ENCODE measurements around the gene SLC22A2.

The SLC22A2 gene

DNA sequence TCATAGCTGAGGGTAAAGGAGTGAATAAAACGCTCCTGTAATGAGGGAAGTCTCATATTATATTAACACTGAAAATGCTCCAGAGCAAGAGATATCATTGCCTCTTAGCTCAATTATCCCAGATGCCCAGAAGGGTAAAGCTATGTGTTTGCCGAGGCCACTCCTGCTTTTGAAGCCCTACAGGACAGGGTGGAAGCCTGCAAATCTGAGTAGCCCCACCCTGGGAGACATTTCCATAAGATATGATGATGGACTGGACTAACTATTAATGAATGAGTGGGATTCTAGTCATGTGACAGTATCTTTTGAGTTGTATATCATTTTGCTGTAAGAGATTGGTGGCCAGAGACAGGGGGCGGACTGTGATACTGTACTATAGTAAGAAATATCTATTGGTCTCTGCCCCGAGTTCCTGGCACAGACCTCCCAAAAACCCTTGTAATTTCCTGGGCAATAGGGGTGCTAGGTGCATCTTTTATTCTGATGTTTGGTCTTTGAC lies 10.5 kb upstream of the SLC22A2 start:
- no peaks in the 10 kb centered on the region for H3K4me1 ChIP-seq
- no peaks in the 10 kb centered on the region for H3K9me3 ChIP-seq
- TF ChIP-seq, protein P1, sequence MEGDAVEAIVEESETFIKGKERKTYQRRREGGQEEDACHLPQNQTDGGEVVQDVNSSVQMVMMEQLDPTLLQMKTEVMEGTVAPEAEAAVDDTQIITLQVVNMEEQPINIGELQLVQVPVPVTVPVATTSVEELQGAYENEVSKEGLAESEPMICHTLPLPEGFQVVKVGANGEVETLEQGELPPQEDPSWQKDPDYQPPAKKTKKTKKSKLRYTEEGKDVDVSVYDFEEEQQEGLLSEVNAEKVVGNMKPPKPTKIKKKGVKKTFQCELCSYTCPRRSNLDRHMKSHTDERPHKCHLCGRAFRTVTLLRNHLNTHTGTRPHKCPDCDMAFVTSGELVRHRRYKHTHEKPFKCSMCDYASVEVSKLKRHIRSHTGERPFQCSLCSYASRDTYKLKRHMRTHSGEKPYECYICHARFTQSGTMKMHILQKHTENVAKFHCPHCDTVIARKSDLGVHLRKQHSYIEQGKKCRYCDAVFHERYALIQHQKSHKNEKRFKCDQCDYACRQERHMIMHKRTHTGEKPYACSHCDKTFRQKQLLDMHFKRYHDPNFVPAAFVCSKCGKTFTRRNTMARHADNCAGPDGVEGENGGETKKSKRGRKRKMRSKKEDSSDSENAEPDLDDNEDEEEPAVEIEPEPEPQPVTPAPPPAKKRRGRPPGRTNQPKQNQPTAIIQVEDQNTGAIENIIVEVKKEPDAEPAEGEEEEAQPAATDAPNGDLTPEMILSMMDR (IDR thresholded peaks at IDR 0.05) = no peak
- no peaks in the 10 kb centered on the region for H3K27me3 ChIP-seq
- DNase-seq = no peak
- no peak overlapping the region for H3K4me3 ChIP-seq
- no peaks in the 10 kb centered on the region for H3K36me3 ChIP-seq
- no peak overlapping the region for H3K27ac ChIP-seq
- intact Hi-C loops (cut with DNase I; ENCODE audit: low total_unique reads) = no loop called here

DNA sequence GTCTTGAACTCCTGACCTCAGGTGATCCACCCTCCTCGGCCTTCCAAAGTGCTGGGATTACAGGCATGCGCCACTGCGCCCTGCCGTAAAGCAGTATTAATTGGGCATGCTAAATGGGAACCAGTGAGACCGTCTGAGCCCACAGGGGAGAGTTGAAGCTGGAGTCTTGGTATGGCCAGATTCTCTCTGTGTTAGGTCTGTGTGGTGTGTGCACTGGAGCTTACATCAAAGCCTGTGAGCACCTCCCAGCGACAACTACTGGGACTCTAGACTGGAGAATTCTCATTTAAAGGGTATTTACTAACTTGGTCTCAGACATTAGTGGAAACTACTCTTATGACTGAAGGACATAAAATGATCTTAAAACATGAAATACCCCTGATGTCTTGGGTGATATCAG lies 8.5 kb upstream of the SLC22A2 start:
- intact Hi-C loops (cut with DNase I; ENCODE audit: low total_unique reads) = no loop called here
- no peak for DNase-seq
- H3K4me1 ChIP-seq = no peaks in the 10 kb centered on the region
- TF ChIP-seq, protein P1 (IDR thresholded peaks at IDR 0.05) = no peak
- no peaks in the 10 kb centered on the region for H3K36me3 ChIP-seq
- H3K27ac ChIP-seq = no peak overlapping the region
- no peak overlapping the region for H3K4me3 ChIP-seq
- H3K27me3 ChIP-seq = no peaks in the 10 kb centered on the region
- H3K9me3 ChIP-seq = no peaks in the 10 kb centered on the region

DNA sequence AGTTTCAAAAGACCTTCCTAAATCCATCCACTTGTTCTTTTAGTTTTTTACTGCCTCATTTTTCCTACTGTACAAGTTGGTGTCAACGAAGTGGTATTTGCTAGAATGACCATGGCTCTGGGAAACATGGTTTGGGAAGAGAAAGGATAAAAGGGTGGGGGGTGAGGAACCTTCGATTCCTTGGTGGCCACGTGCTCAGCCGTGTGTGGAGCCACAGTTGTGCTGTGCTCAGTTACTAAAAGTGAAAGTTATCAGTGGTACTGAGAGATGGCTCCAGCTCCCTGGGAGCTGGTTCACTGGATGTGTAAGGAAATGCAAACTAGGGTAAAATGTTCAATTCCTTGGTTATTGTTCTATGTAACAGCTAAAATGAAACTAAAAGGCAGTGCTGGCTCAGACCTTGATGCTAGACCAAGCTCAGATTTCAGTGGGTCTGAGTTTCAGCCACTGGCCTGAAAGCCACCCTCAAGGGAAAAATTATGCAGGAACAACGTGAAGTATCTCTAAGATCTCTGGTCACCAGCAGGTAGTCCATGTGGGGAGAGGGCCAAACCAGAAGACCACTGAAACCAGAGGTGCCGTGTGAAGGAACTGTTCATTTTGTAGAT lies 7.4 kb upstream of the SLC22A2 start:
- Histone ChIP-seq H3K4me1 (no peaks in the 10 kb centered on the region), H3K27ac (no peak overlapping the region), H3K4me3 (no peak overlapping the region), H3K9me3 (no peaks in the 10 kb centered on the region), H3K36me3 (no peaks in the 10 kb centered on the region), H3K27me3 (no peaks in the 10 kb centered on the region)
- intact Hi-C loops (cut with DNase I; ENCODE audit: low total_unique reads) = no loop called here
- no peak for DNase-seq
- TF ChIP-seq, protein P1 (IDR thresholded peaks at IDR 0.05) = no peak

DNA sequence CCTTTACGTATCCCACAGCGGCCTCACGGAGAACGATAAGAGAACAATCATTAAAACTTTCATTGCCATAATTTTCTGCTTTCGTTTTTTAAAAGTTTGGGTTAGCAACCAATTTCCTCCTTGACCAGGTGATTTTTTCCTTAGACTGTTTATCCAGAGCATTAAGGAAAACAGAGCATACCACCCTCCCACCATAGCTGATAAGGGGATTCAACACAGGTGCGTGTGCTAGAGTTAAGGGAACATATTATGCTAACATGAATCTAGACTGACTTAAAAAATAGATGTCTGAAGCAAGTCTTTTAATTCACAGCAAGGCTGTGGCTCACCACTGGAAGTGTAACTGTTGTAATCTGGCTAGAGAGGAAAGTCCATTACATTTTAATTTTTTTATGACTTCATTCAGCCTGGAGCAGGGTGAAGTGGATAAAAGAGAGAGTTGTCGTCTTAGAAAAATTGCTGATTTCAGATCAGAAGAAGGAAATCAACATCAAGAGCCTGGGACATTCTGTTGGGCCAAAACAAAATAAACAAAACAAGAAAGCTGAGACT lies 5.5 kb upstream of the SLC22A2 start:
- TF ChIP-seq, protein P1 (IDR thresholded peaks at IDR 0.05) = no peak
- intact Hi-C loops (cut with DNase I; ENCODE audit: low total_unique reads) = no loop called here
- no peaks in the 10 kb centered on the region for H3K4me1 ChIP-seq

DNA sequence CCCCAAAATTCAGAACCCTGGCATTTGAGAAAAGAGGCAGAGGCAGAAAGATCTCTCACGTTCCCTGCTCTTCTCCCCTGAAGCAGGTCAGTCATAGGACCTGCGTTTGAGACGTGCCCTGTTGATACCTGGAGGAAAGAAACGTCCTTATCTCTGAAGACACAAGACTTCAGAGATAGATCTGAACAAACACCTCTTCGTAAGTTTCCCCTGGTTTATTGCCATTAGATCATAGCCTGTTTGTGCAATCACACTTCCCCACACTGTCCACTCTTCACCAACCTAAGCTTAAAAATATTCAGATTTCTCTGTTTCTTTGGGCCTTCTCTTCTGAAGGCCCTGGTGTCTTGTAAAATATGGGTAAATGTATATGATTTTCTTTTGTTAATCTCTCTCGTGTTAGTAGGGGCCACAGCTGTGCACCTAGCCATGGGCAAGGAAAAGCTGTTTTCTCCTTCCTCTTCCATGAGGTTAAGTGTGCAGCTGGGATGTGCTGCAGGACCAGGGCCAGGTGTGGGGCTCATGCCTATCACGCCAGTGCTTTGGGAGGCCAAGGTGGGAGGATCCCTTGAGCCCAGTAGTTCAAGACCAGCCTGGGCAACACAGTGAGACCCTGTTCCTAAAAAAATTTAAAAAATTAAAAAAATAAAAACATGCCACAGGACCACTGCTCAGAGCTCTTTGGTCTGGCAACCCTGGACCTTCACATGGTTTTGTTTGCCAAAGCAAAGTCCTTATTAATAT lies 4.7 kb upstream of the SLC22A2 start:
- no peaks in the 10 kb centered on the region for H3K4me1 ChIP-seq
- H3K27me3 ChIP-seq = no peaks in the 10 kb centered on the region
- intact Hi-C loops (cut with DNase I; ENCODE audit: low total_unique reads) = no loop called here
- no peaks in the 10 kb centered on the region for H3K9me3 ChIP-seq
- no peak for DNase-seq
- no peak overlapping the region for H3K27ac ChIP-seq
- H3K36me3 ChIP-seq = no peaks in the 10 kb centered on the region
- TF ChIP-seq, protein P1 (IDR thresholded peaks at IDR 0.05) = no peak
- no peak overlapping the region for H3K4me3 ChIP-seq

More for the DNA sequence above, 5.5 kb upstream of the SLC22A2 start:
- Histone ChIP-seq H3K27me3 (no peaks in the 10 kb centered on the region), H3K36me3 (no peaks in the 10 kb centered on the region), H3K4me3 (no peak overlapping the region), H3K9me3 (no peaks in the 10 kb centered on the region), H3K27ac (no peak overlapping the region)
- no peak for DNase-seq
